ENCODE results near the gene S100P.

The S100P gene

DNA sequence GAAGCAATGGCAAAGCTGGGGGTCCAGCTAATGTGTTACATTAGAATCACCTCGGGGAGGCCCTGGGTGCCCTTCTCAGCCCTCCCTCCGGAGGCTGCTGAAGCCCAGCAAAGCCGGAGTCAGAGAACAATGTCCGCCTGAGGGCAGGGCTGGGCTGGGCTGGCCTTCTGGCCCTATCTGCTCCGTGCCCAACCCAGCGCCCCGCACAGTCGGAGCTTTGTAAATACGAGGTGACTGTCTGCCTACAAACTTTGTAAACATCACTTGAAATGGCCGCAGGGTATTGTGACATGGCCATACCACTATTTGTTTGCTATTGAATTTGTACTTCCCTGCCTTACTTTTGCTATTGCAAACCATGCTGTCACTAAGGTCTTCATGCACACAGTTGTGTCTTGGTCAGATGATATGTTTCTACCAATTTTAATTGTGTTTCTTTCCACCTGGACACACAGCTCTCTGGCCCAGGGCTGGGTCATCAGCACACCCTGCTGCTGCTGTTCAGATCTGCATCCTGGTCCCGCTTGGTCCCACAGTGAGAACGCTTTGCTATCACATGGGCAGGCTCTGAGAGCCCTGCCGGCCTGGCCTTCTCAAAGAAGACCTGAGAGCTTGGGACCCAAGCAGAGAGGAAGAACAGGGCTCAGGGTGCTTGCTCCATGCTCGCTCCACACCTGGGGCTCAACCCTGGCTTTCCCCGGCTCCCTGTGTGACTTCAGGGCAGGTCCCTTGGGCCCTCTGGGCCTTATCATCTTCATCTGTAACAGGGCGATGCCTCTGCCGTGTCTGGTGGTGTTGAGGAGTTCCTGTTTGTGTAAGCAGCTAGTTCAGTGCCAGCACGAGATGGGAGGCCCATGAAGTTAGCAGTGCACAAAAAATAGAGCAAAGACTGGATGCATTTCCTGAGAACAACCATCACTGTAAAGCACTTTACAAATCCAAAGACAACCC, 2.3 kb downstream of the S100P start:
- DNase-seq: no peak

DNA sequence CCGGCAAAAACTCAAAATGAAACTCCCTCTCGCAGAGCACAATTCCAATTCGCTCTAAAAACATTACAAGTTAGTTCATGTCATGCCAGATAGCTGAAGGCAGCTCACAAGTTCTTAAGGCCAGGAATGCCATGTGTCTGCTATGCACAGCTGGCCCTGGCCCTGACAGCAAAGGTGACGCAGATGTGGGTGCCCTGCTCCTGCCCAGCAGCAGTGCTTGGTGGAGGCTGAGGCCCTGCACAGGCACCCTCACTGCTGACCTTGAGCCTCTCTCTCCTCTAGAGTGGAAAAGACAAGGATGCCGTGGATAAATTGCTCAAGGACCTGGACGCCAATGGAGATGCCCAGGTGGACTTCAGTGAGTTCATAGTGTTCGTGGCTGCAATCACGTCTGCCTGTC, 2.9 kb downstream of the S100P start:
- DNase-seq: no peak

DNA sequence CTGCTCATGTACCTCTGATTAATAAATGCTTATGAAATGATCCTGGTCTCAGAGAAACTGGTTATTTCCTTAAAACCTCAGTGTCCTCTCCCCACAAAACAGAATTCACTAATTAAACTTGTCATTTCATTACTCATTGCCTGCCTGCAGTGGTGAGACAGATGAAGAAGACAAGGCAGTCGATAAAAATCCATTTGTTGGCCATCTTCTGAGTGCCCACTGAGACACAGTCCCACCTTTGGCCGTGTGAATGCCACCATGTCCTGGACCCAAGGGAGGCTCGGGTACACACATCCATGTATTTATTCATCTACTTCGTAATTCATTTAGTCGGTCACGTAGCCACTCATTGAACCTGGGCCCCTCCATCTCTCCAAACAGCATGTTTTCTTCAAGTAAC, 3.5 kb downstream of the S100P start:
- no peak for DNase-seq

DNA sequence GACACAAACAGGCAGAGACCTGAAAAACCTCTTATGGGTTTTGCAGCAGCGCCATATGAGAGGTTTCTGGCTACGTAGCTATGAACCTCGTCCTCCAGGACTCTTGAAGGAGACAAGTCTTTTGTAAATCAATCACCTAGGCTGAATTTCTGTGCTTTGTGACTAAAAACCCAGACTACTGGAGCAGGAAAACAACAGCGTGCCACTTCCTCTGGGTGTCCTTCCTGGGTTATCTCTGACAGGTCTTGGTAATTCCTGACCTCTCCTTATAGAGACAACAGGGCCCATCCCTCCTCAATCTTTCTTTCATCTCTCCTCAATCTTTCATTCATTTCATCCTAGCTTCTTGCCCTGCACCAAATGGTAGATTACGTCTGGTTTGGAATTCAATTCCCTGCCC, 5.7 kb downstream of the S100P start:
- no peak for DNase-seq

DNA sequence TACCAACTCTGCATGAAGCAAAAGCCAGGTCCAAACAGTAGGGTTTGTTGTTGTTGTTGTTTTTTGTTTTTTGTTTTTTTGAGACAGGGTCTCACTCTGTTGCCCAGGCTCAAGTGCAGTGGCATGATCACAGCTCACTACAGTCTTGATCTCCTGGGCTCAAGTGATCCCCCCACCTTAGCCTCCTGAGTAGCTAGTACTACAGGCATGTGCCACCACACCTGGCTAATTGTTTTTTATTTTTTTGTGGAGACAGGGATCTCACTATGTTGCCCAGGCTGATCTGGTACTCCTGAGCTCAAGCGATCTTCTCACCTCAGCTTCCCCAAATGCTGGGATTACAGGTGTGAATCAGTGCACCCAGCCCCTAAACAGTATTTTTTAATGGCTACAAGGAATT, 6.2 kb downstream of the S100P start:
- no peak for DNase-seq

DNA sequence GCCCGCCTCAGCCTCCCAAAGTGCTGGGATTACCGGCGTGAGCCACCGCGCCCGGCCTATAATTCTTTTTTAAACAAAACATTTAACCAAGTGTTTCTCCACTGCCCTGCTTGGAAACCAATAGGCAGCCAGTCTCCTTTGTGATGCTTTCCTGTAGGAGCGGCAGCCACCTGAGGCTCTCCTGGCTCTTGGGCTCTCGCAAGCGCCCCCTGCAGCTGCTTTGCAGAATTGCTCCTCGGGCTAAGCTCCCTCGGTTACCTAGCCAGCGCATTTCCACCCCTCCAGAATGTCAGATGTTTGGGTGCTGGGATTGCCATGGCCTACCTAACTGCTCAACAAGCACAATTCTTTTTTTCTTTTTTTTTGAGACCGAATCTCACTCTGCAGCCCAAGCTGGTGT, 7.7 kb downstream of the S100P start:
- no peak for DNase-seq

DNA sequence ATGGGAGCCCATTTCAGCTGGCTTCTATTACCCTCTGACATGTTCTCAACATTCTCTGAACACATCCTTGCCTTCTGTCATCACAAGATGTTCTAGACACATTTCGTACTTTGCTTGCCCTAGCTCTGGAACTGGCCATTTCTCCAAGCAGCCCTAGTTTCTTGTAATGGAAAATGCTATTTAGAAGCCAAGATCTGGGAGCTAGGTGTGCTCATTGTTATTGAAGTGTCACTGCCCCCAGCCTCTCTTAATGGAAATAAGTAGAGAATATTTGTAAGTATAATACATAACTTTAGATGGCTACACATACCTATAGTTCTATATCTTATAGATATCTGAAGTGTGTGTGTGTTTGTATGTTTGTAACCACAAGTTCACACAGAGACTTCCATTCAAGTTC, 9.1 kb downstream of the S100P start:
- no peak for DNase-seq

DNA sequence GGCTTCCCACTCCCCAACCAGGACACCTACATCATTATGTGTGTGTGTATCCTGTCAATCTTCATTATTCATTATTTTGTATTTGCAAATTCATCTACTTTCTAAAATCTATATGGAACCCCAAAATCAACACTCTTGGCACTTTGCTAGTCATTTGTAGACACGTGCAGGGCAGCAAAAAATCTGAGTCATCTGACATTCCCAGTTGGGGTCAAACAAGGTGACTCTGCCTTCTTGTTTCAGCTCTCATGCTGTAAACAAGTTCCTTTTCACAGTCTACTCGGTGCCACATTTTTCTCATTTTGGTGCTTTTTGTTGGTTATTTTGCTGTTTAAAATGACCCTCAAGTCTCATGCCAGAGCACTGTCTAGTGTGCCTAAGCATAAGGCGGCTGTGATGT, 10.1 kb downstream of the S100P start:
- no peak for DNase-seq

DNA sequence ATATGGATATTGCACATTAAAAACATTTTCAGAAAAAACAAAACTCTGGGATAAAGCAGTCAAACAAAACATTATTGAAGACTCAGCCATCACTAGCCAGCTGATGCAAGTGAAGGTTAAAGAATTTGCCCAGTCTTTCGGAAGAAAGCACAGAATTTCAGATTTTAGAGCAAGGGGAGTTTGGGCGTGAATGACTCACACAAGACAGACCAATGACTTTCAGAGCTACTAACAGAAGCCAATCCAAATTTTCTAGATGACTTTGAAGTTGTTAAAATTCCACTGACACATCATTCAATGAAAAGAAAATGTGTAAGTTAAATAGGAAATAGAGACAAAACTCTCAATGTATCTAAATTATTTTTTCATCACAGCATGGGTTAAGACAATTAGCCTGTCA, 12.0 kb downstream of the S100P start:
- no peak for DNase-seq

DNA sequence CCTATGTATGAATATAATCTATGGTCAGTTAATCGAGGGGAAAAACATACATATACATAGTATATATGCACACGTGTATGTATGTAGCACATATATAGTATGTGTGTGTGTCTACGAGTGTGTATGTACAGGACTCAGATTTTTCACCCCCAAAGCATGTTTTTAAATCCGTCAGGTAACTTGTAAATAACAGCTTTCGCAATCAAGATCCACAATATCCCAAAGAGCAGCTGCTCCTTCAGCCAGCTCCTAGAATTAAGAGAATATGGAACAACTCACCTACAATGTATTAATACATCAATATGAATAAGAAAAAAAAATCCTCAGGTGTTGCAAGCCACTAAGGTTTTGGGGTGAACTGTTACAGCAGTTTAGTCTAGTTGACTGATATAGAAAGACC, 12.5 kb downstream of the S100P start:
- no peak for DNase-seq

DNA sequence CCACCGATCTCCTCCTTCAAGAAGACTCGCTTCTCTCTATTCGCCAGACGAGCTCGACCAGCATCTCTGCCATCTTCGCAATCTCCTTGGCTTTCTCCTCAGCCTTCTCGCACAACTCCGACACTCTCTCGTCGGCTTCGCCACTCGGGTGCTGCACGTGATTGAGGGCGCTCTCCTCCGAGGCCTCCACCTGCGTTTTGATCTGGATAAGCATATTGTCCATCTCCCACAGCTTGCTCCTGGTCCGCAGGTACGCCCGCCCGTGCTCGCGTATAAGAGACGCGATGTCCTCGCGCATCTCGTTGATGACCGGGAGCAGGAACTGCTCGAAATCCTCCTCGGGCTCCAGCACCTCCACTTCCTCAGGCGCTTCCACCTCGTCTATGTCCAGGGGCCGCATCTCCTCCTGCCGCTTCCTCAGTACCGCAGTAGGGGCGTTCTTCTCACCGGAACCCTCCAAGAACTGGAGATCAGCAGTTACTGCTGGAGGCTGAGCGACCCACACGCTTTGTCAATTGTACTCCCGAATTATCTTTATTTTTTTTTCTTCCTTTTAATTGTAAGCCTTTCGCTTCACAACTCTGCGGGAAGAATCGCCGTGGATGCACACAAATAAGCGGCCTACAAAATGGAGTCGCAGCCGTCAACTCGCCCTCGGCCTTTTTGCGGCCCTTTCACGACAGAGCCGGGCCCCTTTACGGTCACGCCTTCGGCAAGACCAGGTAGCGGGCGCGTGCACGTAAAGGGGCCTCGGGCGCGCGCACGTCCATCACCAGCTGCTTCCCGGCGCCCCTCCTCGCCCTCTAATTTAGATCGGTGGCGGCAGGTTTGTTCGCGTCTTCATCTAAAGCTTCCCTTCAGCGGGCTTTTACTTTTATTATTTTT, 15.8 kb downstream of the S100P start, which contains the start of gene MRFAP1L1:
MRFAP1L1 (minus strand) TSS at position 636 of the 885 bp plus-strand sequence; CDS start at position 400, 236 bp downstream.
- DNase-seq: peak; percentile 53 to 96 (median 89)

DNA sequence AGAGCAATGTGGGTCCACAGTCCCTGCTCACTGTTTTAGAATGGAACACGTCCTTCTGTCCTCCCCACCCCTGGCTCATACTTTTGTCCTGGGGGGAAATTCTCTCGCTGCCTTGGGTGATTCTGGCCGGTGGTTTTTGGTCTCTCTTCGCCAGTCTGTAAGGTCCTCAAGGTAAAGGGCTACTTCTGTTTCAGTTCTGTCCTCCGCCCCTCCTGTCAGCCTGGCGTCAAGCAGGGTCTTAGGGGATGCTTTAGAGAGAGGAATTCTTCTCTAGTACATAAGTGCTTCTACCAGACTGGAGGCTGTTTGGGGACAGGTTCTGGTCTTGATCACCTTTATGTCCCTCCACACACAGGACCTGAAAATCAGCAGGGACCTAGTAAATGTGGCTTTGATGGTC, 16.6 kb downstream of the S100P start:
- no peak for DNase-seq

DNA sequence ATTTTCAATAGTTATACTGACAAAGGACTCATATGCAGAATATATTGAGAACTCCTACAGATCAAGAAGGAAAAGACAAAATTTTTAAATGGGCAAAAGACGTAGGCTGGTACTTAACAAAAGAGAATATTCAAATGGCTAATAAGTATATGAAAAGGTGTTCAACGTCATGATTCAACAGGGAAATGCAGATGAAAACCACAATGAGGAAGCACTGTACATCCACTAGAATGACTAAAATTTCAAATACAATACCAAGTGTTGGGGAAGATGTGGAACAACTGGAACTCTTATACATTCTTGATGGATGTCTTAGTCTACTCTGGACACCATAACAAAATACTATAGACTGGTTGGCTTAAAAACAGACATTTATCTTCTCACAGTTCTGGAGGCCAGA, 17.3 kb downstream of the S100P start:
- DNase-seq: no peak

DNA sequence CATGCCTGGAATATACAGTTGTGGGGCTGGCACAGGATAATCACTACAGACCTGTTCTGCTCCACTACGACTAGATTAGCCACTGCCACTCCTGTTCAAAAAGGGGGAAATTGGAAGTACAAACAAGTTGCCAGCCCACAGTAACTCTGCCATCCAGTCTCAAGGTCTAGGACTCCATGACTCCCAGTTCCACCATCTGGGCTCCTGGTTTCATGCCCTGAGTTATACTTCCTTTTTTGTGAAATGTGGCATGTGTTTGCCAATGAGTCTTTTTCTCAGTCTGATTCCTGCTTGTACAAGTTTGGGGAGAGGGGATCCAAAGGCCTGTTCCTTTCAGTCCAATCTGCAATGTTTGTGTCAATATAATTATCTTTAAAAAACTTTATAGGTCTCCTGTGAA, 21.3 kb downstream of the S100P start:
- DNase-seq: no peak

DNA sequence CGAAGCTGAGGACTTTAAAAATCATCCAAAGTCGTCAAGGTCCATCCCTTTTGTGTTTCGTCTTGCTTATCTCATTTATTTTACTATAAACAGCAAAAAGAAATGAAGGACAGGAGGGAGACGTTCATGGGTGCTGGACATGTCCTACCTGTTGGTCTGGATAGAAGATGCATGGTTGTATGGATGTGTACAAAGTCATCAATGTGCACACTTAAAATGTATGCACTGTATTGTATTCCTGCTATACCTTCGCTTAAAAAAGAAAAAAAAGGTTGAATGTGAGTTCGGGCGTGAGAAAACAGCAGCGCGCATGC, 22.0 kb downstream of the S100P start:
- DNase-seq: no peak

DNA sequence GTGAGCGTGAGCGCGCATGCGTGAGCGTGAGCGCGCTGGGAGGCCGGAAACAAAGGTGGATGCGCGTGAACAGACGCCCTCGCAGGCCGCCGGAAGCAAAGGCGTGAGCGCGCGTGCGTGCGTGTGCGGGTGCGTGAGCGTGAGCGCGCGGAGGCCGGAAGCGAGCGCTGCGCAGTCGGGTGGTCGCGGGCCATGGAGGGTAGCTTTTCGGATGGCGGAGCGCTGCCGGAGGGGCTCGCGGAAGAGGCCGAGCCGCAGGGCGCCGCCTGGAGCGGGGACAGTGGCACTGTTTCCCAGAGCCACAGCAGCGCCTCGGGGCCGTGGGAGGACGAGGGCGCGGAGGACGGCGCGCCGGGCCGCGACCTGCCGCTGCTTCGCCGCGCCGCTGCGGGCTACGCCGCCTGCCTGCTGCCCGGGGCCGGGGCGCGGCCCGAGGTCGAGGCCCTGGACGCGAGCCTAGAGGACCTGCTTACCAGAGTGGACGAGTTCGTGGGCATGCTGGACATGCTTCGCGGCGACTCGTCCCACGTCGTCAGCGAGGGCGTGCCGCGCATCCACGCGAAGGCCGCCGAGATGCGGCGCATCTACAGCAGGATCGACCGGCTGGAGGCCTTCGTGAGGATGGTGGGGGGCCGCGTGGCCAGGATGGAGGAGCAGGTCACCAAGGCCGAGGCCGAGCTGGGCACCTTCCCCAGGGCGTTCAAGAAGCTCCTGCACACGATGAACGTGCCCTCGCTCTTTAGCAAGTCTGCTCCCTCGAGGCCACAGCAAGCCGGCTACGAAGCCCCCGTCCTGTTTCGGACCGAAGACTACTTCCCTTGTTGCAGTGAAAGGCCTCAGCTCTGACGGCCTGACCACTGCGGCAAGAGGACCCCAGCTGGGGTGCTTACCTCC, 22.6 kb downstream of the S100P start, which contains the start of gene BLOC1S4:
BLOC1S4 (plus strand) TSS at position 157 of the 894 bp plus-strand sequence; CDS start at position 193, 36 bp downstream.
- DNase-seq: peak; percentile 40 to 93 (median 76)

DNA sequence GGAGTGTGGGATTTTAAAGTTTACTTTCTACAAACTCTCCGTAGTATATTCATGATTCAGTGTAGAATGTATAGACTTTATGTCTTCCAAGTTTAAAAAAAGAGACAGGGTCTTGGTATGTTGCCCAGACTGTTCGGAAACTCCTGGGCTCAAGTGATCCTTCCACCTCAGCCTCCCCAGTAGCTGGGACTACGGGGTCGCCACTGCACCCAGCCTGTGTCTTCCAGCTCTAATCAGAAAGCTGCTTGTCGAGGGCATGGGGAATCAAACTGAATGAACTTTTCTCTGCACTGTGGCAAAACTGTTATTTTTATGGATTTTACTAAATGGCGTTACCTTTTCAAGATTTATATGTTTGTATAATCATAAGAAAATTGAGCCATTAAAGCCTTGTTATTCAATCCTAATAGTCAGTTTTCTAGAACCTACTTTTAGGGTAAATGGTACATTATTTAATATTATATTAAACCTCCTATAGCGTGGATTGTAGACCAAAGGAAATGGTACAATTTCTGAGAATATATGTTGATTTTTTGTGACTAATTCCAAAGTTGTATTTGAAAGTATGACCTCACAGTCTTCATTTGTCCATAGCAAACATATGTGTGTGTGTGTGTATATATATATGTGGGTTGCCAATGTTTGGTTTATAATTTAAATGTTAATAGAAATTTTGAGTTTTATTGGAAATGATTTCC, 23.4 kb downstream of the S100P start:
- DNase-seq: no peak

DNA sequence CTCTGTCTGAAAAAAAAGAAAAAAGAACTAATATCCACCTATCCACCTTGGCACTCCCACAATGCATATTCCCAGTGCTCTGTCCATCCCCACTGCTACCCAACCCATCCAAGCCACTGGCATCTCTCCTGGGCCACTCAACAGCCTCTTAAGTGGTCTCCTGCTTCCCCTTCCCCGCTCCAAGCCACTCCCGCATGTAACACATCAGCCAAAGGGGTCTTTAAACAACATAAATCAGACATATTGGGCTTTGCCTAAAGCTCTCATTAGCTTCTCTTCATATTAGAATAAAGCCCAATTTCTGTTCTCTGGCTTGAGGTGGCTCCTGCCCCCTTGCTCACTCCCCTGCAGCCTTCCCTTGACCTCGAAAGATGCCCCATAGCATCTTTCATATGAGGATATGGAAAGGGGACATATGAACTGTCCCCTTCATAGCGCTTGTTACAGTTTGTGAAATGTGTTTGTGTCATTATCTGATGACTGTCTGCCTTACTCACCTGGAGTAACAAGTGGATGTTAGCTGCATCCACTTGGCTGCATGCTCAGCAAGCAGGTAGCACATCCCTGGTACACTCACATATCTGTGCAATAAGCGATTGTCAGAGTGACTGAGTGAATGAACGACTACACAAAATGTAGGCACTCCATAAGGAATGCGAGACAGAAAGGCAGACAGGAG, 25.4 kb downstream of the S100P start:
- DNase-seq: no peak

DNA sequence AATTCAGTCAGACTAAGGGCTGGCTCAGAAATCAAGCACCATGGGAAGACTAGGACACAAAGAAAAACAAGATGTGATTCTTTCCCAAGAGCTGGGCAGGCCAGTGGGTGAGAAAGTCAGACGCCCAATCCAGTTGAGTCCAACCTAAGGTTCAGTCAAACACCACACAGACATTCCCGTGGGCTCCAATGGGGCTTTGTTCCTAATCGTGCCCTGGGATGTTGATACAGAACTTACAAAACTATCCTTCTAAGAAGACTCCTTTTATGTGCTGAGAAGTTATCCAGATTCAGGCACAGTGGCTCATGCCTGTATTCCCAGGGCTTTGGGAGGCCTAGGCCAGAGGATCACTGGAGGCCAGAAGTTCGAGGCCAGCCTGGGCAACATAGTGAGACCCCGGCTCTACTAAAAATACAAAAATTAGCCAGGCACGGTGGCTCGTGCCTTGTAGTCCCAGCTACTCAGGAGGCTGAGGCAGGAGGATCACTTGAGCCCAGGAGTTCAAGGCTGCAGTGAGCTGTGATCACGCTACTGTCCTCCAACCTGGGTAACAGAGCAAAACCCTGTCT, 26.0 kb downstream of the S100P start:
- DNase-seq: no peak
